Parathyroid adenoma (tissue), 2 donors: ENCODE results near the gene TMEM125.

Experiments
- H2AFZ ChIP-seq: fragments of 300-600 bp; sonication (generic); one replicate; pipeline ENCODE4 v1.7.0; 2017; ENCODE audit warnings: antibody characterized with exemption, mild to moderate bottlenecking
- H3K27ac ChIP-seq: fragments of 300-600 bp; sonication (generic); one replicate; pipeline ENCODE4 v1.7.0; 2017
- H3K27me3 ChIP-seq: fragments of 300-600 bp; sonication (generic); one replicate; pipeline ENCODE4 v1.7.0; 2017; ENCODE audit warnings: low read length; ENCODE audit not compliant: control insufficient read depth, insufficient read depth
- H3K36me3 ChIP-seq: fragments of 300-600 bp; sonication (generic); one replicate; pipeline ENCODE4 v1.7.0; 2017; ENCODE audit warnings: low read length; ENCODE audit not compliant: control insufficient read depth, insufficient read depth
- H3K4me1 ChIP-seq: fragments of 300-600 bp; sonication (generic); one replicate; pipeline ENCODE4 v1.7.0; 2017; ENCODE audit warnings: control low read depth
- H3K4me2 ChIP-seq: fragments of 300-600 bp; sonication (generic); one replicate; pipeline ENCODE4 v1.7.0; 2017; ENCODE audit warnings: low read length
- H3K4me3 ChIP-seq: fragments of 300-600 bp; sonication (generic); one replicate; pipeline ENCODE4 v1.7.0; 2017; ENCODE audit warnings: low read depth, low read length
- H3K79me2 ChIP-seq: fragments of 300-600 bp; sonication (generic); one replicate; pipeline ENCODE4 v1.7.0; 2017; ENCODE audit warnings: control low read depth
- H3K9ac ChIP-seq: fragments of 300-600 bp; sonication (generic); one replicate; pipeline ENCODE4 v1.7.0; 2017; ENCODE audit warnings: mild to moderate bottlenecking
- H3K9me3 ChIP-seq: fragments of 300-600 bp; sonication (generic); one replicate; pipeline ENCODE4 v1.7.0; 2017; ENCODE audit warnings: low read length; ENCODE audit not compliant: control insufficient read depth
- TF ChIP-seq, protein P1 (sequence below): fragments of 300-600 bp; sonication (generic); IDR thresholded peaks from one replicate; pipeline ENCODE4 v1.7.0; 2017; ENCODE audit warnings: antibody characterized with exemption, mild to moderate bottlenecking
- donor health status: primary hyperparathyroidism.

TMEM125 gene

DNA sequence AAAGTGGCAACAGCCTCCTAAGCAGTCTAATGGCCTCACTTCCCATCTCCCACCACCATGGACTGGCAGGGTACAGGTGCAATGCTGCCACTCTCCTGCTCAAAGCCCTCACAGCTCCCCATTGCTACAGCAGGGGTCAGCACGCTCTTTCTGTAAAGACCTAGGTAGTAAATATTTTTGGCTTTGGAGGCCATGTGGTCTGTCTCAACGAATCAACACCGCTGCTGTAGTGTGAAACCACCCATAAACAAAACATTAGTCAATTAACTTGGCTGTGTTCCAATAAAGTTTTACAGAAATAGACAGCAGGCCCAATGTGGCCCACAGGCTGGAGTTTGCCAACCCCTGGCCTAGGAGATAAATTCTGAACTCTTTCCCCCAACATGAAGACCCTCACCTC, 44.6 kb upstream of the TMEM125 start:
- Histone ChIP-seq H3K27ac (no peak overlapping the region), H3K4me3 (no peak overlapping the region), H2AFZ (no peak overlapping the region), H3K4me1 (no peaks in the 10 kb centered on the region), H3K27me3 (no peaks in the 10 kb centered on the region), H3K4me2 (no peak overlapping the region), H3K79me2 (no peaks in the 10 kb centered on the region), H3K9ac (no peak overlapping the region), H3K9me3 (no peaks in the 10 kb centered on the region), H3K36me3 (no peaks in the 10 kb centered on the region)
- TF ChIP-seq, protein P1, sequence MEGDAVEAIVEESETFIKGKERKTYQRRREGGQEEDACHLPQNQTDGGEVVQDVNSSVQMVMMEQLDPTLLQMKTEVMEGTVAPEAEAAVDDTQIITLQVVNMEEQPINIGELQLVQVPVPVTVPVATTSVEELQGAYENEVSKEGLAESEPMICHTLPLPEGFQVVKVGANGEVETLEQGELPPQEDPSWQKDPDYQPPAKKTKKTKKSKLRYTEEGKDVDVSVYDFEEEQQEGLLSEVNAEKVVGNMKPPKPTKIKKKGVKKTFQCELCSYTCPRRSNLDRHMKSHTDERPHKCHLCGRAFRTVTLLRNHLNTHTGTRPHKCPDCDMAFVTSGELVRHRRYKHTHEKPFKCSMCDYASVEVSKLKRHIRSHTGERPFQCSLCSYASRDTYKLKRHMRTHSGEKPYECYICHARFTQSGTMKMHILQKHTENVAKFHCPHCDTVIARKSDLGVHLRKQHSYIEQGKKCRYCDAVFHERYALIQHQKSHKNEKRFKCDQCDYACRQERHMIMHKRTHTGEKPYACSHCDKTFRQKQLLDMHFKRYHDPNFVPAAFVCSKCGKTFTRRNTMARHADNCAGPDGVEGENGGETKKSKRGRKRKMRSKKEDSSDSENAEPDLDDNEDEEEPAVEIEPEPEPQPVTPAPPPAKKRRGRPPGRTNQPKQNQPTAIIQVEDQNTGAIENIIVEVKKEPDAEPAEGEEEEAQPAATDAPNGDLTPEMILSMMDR, result no peak

GRCh38 chr1:43227143-43227764, 42.5 kb upstream of the TMEM125 start:
- Histone ChIP-seq H3K4me3 (no peak overlapping the region), H3K27ac (no peak overlapping the region), H3K4me1 (no peaks in the 10 kb centered on the region), H3K9ac (no peak overlapping the region), H3K4me2 (no peak overlapping the region), H3K9me3 (no peaks in the 10 kb centered on the region), H3K79me2 (no peaks in the 10 kb centered on the region), H3K36me3 (no peaks in the 10 kb centered on the region), H3K27me3 (no peaks in the 10 kb centered on the region), H2AFZ (no peak overlapping the region)
- TF ChIP-seq, protein P1, result peak; percentile 80

GRCh38 chr1:43229826-43230780, 39.7 kb upstream of the TMEM125 start:
- no peak overlapping the region for H3K27ac ChIP-seq

GRCh38 chr1:43232074-43232473, 37.7 kb upstream of the TMEM125 start:
- no peak overlapping the region for H3K4me2 ChIP-seq
- no peaks in the 10 kb centered on the region for H3K36me3 ChIP-seq
- no peak overlapping the region for H3K4me3 ChIP-seq
- no peaks in the 10 kb centered on the region for H3K79me2 ChIP-seq
- H3K27ac ChIP-seq, result no peak overlapping the region
- no peak overlapping the region for H3K9ac ChIP-seq
- TF ChIP-seq, protein P1, result no peak
- no peaks in the 10 kb centered on the region for H3K27me3 ChIP-seq
- H3K4me1 ChIP-seq, result no peaks in the 10 kb centered on the region
- no peak overlapping the region for H2AFZ ChIP-seq
- H3K9me3 ChIP-seq, result no peaks in the 10 kb centered on the region

More at GRCh38 chr1:43229826-43230780, 39.7 kb upstream of the TMEM125 start:
- Histone ChIP-seq H3K27me3 (no peaks in the 10 kb centered on the region), H3K4me1 (no peaks in the 10 kb centered on the region), H2AFZ (no peak overlapping the region), H3K9ac (no peak overlapping the region), H3K36me3 (no peaks in the 10 kb centered on the region), H3K4me2 (no peak overlapping the region), H3K9me3 (no peaks in the 10 kb centered on the region), H3K79me2 (no peaks in the 10 kb centered on the region), H3K4me3 (no peak overlapping the region)
- TF ChIP-seq, protein P1, result no peak
